K562 (cell line): ENCODE results near the gene QSOX2. TPM values are rescaled to one million over a fixed set of nuclear protein-coding genes. Genes with fewer than 3 reads are reported as not detected.

Source experiments
- ATAC-seq: fragments of 200-7000 bp; cut with Tn5 transposase; 3 replicates; pipeline ENCODE4 v1.9.1; 2020; ENCODE audit warnings: moderate library complexity
- BruUV-seq: library from RNA; stranded (reverse); fragments of 400-500 nt; replicated peaks from 2 replicates; lab custom pipeline; 2021; lab: Mats Ljungman, UMichigan
- CTCF ChIA-PET: fragments of 300-600 bp; formaldehyde crosslinking; extraction: SDS; loops from one replicate; lab custom pipeline; 2021; ENCODE audit warnings: low intra/inter-chr PET ratio; lab: Yijun Ruan, JAX
- POLR2A ChIA-PET: fragments of 300-600, 350-650 bp; sonication (Branson Sonifier 250); formaldehyde crosslinking; extraction: SDS; loops from one replicate; lab custom pipeline; 2021; ENCODE audit warnings: antibody characterized with exemption, inconsistent platforms; lab: Yijun Ruan, JAX
- DNase-seq, 4 experiments: peaks; one replicate each; pipeline versions ENCODE4 v3.0.0 to v3.0.0-alpha.2; 2011 to 2018; ENCODE audit warnings: low spot score in 3 of 4, mixed read lengths in 3 of 4; ENCODE audit errors: extremely low read depth in 1 of 4
- FAIRE-seq: peaks from 2 replicates; lab custom pipeline; 2011; peaks lifted over from hg19 to GRCh38; lab: Jason Lieb, UNC
- H2AFZ ChIP-seq: 2 replicates; pipeline ENCODE4 v1.6.0; 2011; ENCODE audit warnings: low read depth, low read length, control low read depth, inconsistent platforms
- H3K27ac ChIP-seq: fragments of 200-600 bp; 3 replicates; pipeline ENCODE4 v1.8.0; 2011; ENCODE audit warnings: low read depth, mild to moderate bottlenecking, control low read depth, inconsistent platforms, low read length, moderate library complexity, mixed read lengths; ENCODE audit errors: extremely low read depth
- H3K27me3 ChIP-seq, 2 experiments: fragments of 300-600 bp in 1 of 2; 2 replicates in 1 of 2; 3 replicates in 1 of 2; pipeline versions ENCODE4 v1.6.0 to v1.8.0; 2011; ENCODE audit warnings: inconsistent platforms in 2 of 2, low read length in 2 of 2, mild to moderate bottlenecking in 1 of 2, mixed read lengths in 1 of 2, moderate library complexity in 1 of 2; ENCODE audit not compliant: control insufficient read depth in 2 of 2, insufficient read depth in 2 of 2
- H3K36me3 ChIP-seq: fragments of 300-600 bp; 3 replicates; pipeline ENCODE4 v1.8.0; 2011; ENCODE audit warnings: mild to moderate bottlenecking, low read length, inconsistent platforms; ENCODE audit not compliant: control insufficient read depth, insufficient read depth
- H3K4me1 ChIP-seq, 2 experiments: fragments of 200-600 bp in 1 of 2; replicated peaks in 1 of 2; 2 replicates in 1 of 2; 3 replicates in 1 of 2; pipeline versions ENCODE4 v1.5.1 to v1.8.0; 2011; ENCODE audit warnings: inconsistent platforms in 2 of 2, low read length in 2 of 2, mild to moderate bottlenecking in 1 of 2, mixed read lengths in 1 of 2, moderate library complexity in 1 of 2; ENCODE audit not compliant: control insufficient read depth in 2 of 2, insufficient read depth in 2 of 2
- H3K4me2 ChIP-seq: 2 replicates; pipeline ENCODE4 v1.6.1; 2011; ENCODE audit warnings: low read length, control low read depth, inconsistent platforms, mixed read lengths; ENCODE audit not compliant: insufficient read depth
- H3K4me3 ChIP-seq: fragments of 200-600 bp; sonication (generic), shearing (Covaris generic); 2 replicates; pipeline ENCODE4 v1.5.1; 2016; ENCODE audit warnings: control low read depth, inconsistent platforms
- H3K79me2 ChIP-seq: fragments of 200-600 bp; 3 replicates; pipeline ENCODE4 v1.8.0; 2011; ENCODE audit warnings: low read length, inconsistent platforms; ENCODE audit not compliant: control insufficient read depth, insufficient read depth
- H3K9ac ChIP-seq, 2 experiments: 2 replicates each; pipeline versions ENCODE4 v1.6.0 to v1.6.1; 2011; ENCODE audit warnings: low read depth in 2 of 2, low read length in 2 of 2, control low read depth in 1 of 2, inconsistent platforms in 1 of 2, mild to moderate bottlenecking in 1 of 2, mixed read lengths in 1 of 2; ENCODE audit not compliant: insufficient read depth in 1 of 2
- H3K9me1 ChIP-seq: one replicate; pipeline ENCODE4 v1.6.0; 2011; ENCODE audit warnings: inconsistent platforms, mild to moderate bottlenecking, low read length, moderate library complexity; ENCODE audit not compliant: control insufficient read depth, insufficient read depth
- H3K9me3 ChIP-seq: replicated peaks from 2 replicates; pipeline ENCODE4 v1.5.1; 2011; ENCODE audit warnings: low read depth, low read length, inconsistent platforms; ENCODE audit not compliant: control insufficient read depth, insufficient read depth
- H4K20me1 ChIP-seq: replicated peaks from 2 replicates; pipeline ENCODE4 v1.6.1; 2011; ENCODE audit warnings: low read length, inconsistent platforms, mixed read lengths; ENCODE audit not compliant: control insufficient read depth, insufficient read depth
- CTCF ChIP-seq, 3 experiments: IDR thresholded peaks in 2 of 3; conservative IDR thresholded peaks in 1 of 3; 2 replicates each; pipeline ENCODE4 v1.5.1; 2011 to 2012; ENCODE audit warnings: low read length in 3 of 3, mild to moderate bottlenecking in 3 of 3, control low read depth in 2 of 3, improper control_type of control experiment in 1 of 3, inconsistent platforms in 1 of 3, low read depth in 1 of 3, mixed read lengths in 1 of 3, moderate library complexity in 1 of 3; ENCODE audit not compliant: insufficient read depth in 2 of 3
- TRIM28 ChIP-seq: fragments of 450-650 bp; IDR thresholded peaks from 2 replicates; pipeline ENCODE4 v1.6.1; 2017
- WGBS: fragments of 100-300 bp; shearing (Covaris generic); methylation state at CpG from one replicate; pipeline ENCODE4 v1.1.6; 2016; ENCODE audit warnings: low coverage, mixed read lengths; ENCODE audit not compliant: insufficient coverage; ENCODE audit errors: missing lambda C conversion rate; 5-methylcytosine and 5-hydroxymethylcytosine counted together
- in situ Hi-C: fragments of 300-500 bp; cut with MboI; formaldehyde crosslinking; loops from 4 replicates; pipeline ENCODE4 v1.15.0; 2018; ENCODE audit warnings: inconsistent platforms, mixed read lengths
- intact Hi-C: fragments of 100-400 bp; cut with micrococcal nuclease; formaldehyde crosslinking; loops from 2 replicates; pipeline ENCODE4 v1.14.2; 2022
- polyA plus RNA-seq, 8 experiments: library from polyadenylated mRNA; depleted of rRNA in 4 of 8; stranded (reverse) in 5 of 8; unstranded in 3 of 8; fragments of >200 nt; fragmentation: Nextera tagmentation in 2 of 8; fragmentation: Illumina TruSeq in 1 of 8; extraction: Ambion mirVana in 2 of 8; extraction: Trizol in 1 of 8; gene quantifications; 2 replicates each; pipeline versions ENCODE4 v1.2.1 to v1.2.3, GENCODE V29; 2011 to 2014; ENCODE audit warnings: inconsistent platforms in 1 of 8, missing spikeins in 1 of 8
- total RNA-seq, 7 experiments: library from RNA; depleted of rRNA in 6 of 7; stranded (reverse); fragments of >200 nt in 6 of 7; fragmentation: Illumina TruSeq in 2 of 7; extraction: Trizol in 2 of 7; gene quantifications; 2 replicates each; pipeline versions ENCODE4 v1.2.1 to v1.2.3, GENCODE V29; 2011 to 2021; ENCODE audit warnings: low replicate concordance in 1 of 7

The QSOX2 gene
- total and polyA plus RNA-seq, 9 of the 15 experiments (the other 6 are each of a cell fraction or from before 2014, with no cell fraction given): 0.51 to 23.7 (median 12.7) TPM

GRCh38 chr9:136275655-136276429, 30.2 kb upstream of the QSOX2 start:
- no TSS peak for BruUV-seq

More at GRCh38 chr9:136275655-136276429, 30.2 kb upstream of the QSOX2 start:
- H3K4me3 ChIP-seq: no peak overlapping the region
- peaks cover 13% of the 10 kb centered on the region; the same call in 1 of the 2 replicates for H4K20me1 ChIP-seq
- H3K79me2 ChIP-seq: no peaks in the 10 kb centered on the region
- H3K36me3 ChIP-seq: no peaks in the 10 kb centered on the region
- H3K9me3 ChIP-seq: no peaks in the 10 kb centered on the region; the same call in 1 of the 2 replicates
- TF ChIP-seq CTCF (IDR thresholded peaks at IDR 0.05 in 2 of 3, conservative IDR thresholded peaks at IDR 0.05 in 1 of 3; ENCODE audit: insufficient read depth in 2 of 3, low read depth in 1 of 3, low read length in 3 of 3) (peak in 1 of 3 experiments; percentile 6; a peak in 1 of 6 replicates), TRIM28 (no peak)
- TF ChIP-seq, all 486 proteins: peak for 1
- H3K9ac ChIP-seq: 0 out of 4 replicates have a peak overlapping the region, but pooled peaks of 1 of the 2 experiments have one; percentile 43
- CTCF ChIA-PET: no interaction called here
- no peak overlapping the region for H3K4me2 ChIP-seq
- ATAC-seq (peak; percentile 45), FAIRE-seq (no peak), DNase-seq (no peak)
- POLR2A ChIA-PET: interaction anchor here (0.6 to 0.9 kb wide), 3 partner anchors 11 to 165 kb away, joined by 3 to 4 read pairs (median 4); partner anchors contain the start of gene DNLZ
- intact Hi-C loops: no loop called here
- H2AFZ ChIP-seq: no peak overlapping the region
- 6% methylated on average over 21 of the region's 21 CpGs for WGBS
- peaks cover 0 to 27% of the 10 kb centered on the region in 2 experiments; a peak in 2 of 5 replicates for H3K4me1 ChIP-seq
- peaks cover 49 to 66% of the 10 kb centered on the region in 2 experiments for H3K27me3 ChIP-seq
- no peak overlapping the region for H3K27ac ChIP-seq
- in situ Hi-C loops: loop anchor here (10.0 kb wide), 1 partner anchor 481 kb away; no protein-coding TSS in a partner anchor
- no peaks in the 10 kb centered on the region for H3K9me1 ChIP-seq
